SK-N-SH treated with all-trans-retinoic acid at 6 μM for 48 hours (cell line): Measurements from ENCODE around the gene LAMA2.

ENCODE experiments used
- ATAC-seq: fragments of 200-7000 bp; cut with Tn5 transposase; 3 replicates; pipeline ENCODE4 v1.9.1; 2020; ENCODE audit warnings: mild to moderate bottlenecking, moderate library complexity
- ARNTL ChIP-seq: fragments of 450-650 bp; formaldehyde crosslinking; IDR thresholded peaks from 2 replicates; pipeline ENCODE4 v1.5.0; 2020; ENCODE audit warnings: low read depth, mild to moderate bottlenecking, moderate library complexity, borderline replicate concordance
- BACH2 ChIP-seq: fragments of 250-450 bp; sonication (Bioruptor Pico); IDR thresholded peaks from 2 replicates; pipeline ENCODE4 v1.9.0; 2021; ENCODE audit warnings: mild to moderate bottlenecking, borderline replicate concordance
- CREB5 ChIP-seq: fragments of 250-450 bp; sonication (Bioruptor Pico); IDR thresholded peaks from 2 replicates; pipeline ENCODE4 v1.5.1; 2020; ENCODE audit warnings: low read depth, mild to moderate bottlenecking, moderate library complexity
- CSDC2 ChIP-seq: fragments of 250-450 bp; sonication (Bioruptor Pico); IDR thresholded peaks from 2 replicates; pipeline ENCODE4 v1.5.0; 2020; ENCODE audit warnings: mild to moderate bottlenecking, moderate library complexity
- CSRNP3 ChIP-seq: fragments of 250-450 bp; sonication (Bioruptor Pico); IDR thresholded peaks from 2 replicates; pipeline ENCODE4 v1.5.1; 2021; ENCODE audit warnings: mild to moderate bottlenecking, moderate library complexity
- ESRRG ChIP-seq: fragments of 250-450 bp; sonication (Bioruptor Pico); IDR thresholded peaks from 2 replicates; pipeline ENCODE4 v1.6.1; 2021; ENCODE audit warnings: mild to moderate bottlenecking
- GLIS3 ChIP-seq: fragments of 250-450 bp; sonication (Bioruptor Pico); IDR thresholded peaks from 2 replicates; pipeline ENCODE4 v1.5.0; 2020; ENCODE audit warnings: mild to moderate bottlenecking, moderate library complexity
- ISL1 ChIP-seq: fragments of 250-450 bp; sonication (Bioruptor Pico); IDR thresholded peaks from 2 replicates; pipeline ENCODE4 v2.1.2; 2022; ENCODE audit warnings: mild to moderate bottlenecking, moderate library complexity
- OSR1 ChIP-seq: fragments of 250-450 bp; sonication (Bioruptor Pico); IDR thresholded peaks from 2 replicates; pipeline ENCODE4 v1.8.0; 2022; ENCODE audit warnings: moderate library complexity, mild to moderate bottlenecking, inconsistent platforms
- PATZ1 ChIP-seq: fragments of 250-450 bp; sonication (Bioruptor Pico); IDR thresholded peaks from 2 replicates; pipeline ENCODE4 v1.8.0; 2020; ENCODE audit warnings: mild to moderate bottlenecking, moderate library complexity, borderline replicate concordance
- POU6F1 ChIP-seq: fragments of 250-450 bp; sonication (Bioruptor Pico); IDR thresholded peaks from 2 replicates; pipeline ENCODE4 v1.8.0; 2021; ENCODE audit warnings: low read depth, mild to moderate bottlenecking, moderate library complexity, borderline replicate concordance
- PPARA ChIP-seq: fragments of 250-450 bp; sonication (Bioruptor Pico); IDR thresholded peaks from 2 replicates; pipeline ENCODE4 v1.5.0; 2020; ENCODE audit warnings: mild to moderate bottlenecking, borderline replicate concordance
- RARB ChIP-seq: fragments of 250-450 bp; sonication (Bioruptor Pico); IDR thresholded peaks from 2 replicates; pipeline ENCODE4 v1.8.0; 2021; ENCODE audit warnings: mild to moderate bottlenecking, moderate library complexity
- SNAI2 ChIP-seq: fragments of 250-450 bp; sonication (Bioruptor Pico); IDR thresholded peaks from 2 replicates; pipeline ENCODE4 v1.5.0; 2020; ENCODE audit warnings: mild to moderate bottlenecking, moderate library complexity
- TCF4 ChIP-seq: fragments of 250-450 bp; sonication (Bioruptor Pico); IDR thresholded peaks from 2 replicates; pipeline ENCODE4 v1.8.0; 2021; ENCODE audit warnings: mild to moderate bottlenecking, moderate library complexity, borderline replicate concordance
- TOX ChIP-seq: fragments of 250-450 bp; sonication (Bioruptor Pico); IDR thresholded peaks from 2 replicates; pipeline ENCODE4 v1.8.0; 2021; ENCODE audit warnings: mild to moderate bottlenecking, moderate library complexity, borderline replicate concordance
- TSHZ2 ChIP-seq: fragments of 250-450 bp; sonication (Bioruptor Pico); IDR thresholded peaks from 2 replicates; pipeline ENCODE4 v1.5.0; 2020; ENCODE audit warnings: mild to moderate bottlenecking, moderate library complexity
- ZC3H10 ChIP-seq: fragments of 250-450 bp; sonication (Bioruptor Pico); IDR thresholded peaks from 2 replicates; pipeline ENCODE4 v1.5.1; 2021; ENCODE audit warnings: mild to moderate bottlenecking, moderate library complexity
- ZFP3 ChIP-seq: fragments of 250-450 bp; sonication (Bioruptor Pico); IDR thresholded peaks from 2 replicates; pipeline ENCODE4 v1.5.0; 2020; ENCODE audit warnings: mild to moderate bottlenecking, moderate library complexity
- ZFP30 ChIP-seq: fragments of 450-650 bp; formaldehyde crosslinking; IDR thresholded peaks from 2 replicates; pipeline ENCODE4 v1.5.0; 2022; ENCODE audit warnings: mild to moderate bottlenecking, moderate library complexity
- ZNF565 ChIP-seq: fragments of 450-650 bp; formaldehyde crosslinking; conservative IDR thresholded peaks from 2 replicates; pipeline ENCODE4 v1.5.0; 2020; ENCODE audit warnings: low read depth, mild to moderate bottlenecking, moderate library complexity
- ZNF70 ChIP-seq: fragments of 450-650 bp; formaldehyde crosslinking; IDR thresholded peaks from 2 replicates; pipeline ENCODE4 v1.5.0; 2020; ENCODE audit warnings: mild to moderate bottlenecking, moderate library complexity
- ZNF8 ChIP-seq: fragments of 450-650 bp; formaldehyde crosslinking; IDR thresholded peaks from 2 replicates; pipeline ENCODE4 v1.5.0; 2020; ENCODE audit warnings: mild to moderate bottlenecking, moderate library complexity

Gene LAMA2

GRCh38 chr6:128964233-128964755 lies 81.4 kb downstream of the LAMA2 start:
- no peak for ATAC-seq
- no peak for TF ChIP-seq PPARA
- TF ChIP-seq ESRRG (CRISPR knock-in tag): no peak
- TF ChIP-seq ZNF8: no peak
- TF ChIP-seq BACH2 (CRISPR knock-in tag): no peak
- no peak for TF ChIP-seq ZNF70 (CRISPR knock-in tag)
- TF ChIP-seq ARNTL (CRISPR knock-in tag): no peak
- TF ChIP-seq GLIS3: no peak
- TF ChIP-seq ISL1 (CRISPR knock-in tag): no peak
- no peak for TF ChIP-seq ZNF565
- TF ChIP-seq SNAI2 (CRISPR knock-in tag): no peak
- TF ChIP-seq ZFP3 (CRISPR knock-in tag): no peak
- no peak for TF ChIP-seq ZC3H10 (CRISPR knock-in tag)
- no peak for TF ChIP-seq POU6F1 (CRISPR knock-in tag)
- no peak for TF ChIP-seq TOX (CRISPR knock-in tag)
- no peak for TF ChIP-seq CREB5 (CRISPR knock-in tag)
- TF ChIP-seq CSDC2 (CRISPR knock-in tag): no peak
- no peak for TF ChIP-seq PATZ1 (CRISPR knock-in tag)
- no peak for TF ChIP-seq RARB (CRISPR knock-in tag)
- TF ChIP-seq ZFP30 (CRISPR knock-in tag): no peak

GRCh38 chr6:128964771-128965170 lies 81.8 kb downstream of the LAMA2 start:
- no peak for ATAC-seq
- TF ChIP-seq ZFP30 (CRISPR knock-in tag) (no peak), ZNF70 (CRISPR knock-in tag) (no peak), SNAI2 (CRISPR knock-in tag) (no peak), ZNF565 (no peak), ISL1 (CRISPR knock-in tag) (no peak), PPARA (no peak), ZFP3 (CRISPR knock-in tag) (no peak), TSHZ2 (CRISPR knock-in tag) (no peak), ESRRG (CRISPR knock-in tag) (no peak), CSRNP3 (CRISPR knock-in tag) (no peak), PATZ1 (CRISPR knock-in tag) (no peak), TCF4 (CRISPR knock-in tag) (no peak), RARB (CRISPR knock-in tag) (no peak), OSR1 (CRISPR knock-in tag) (no peak), CSDC2 (CRISPR knock-in tag) (no peak), POU6F1 (CRISPR knock-in tag) (no peak), ARNTL (CRISPR knock-in tag) (no peak), ZC3H10 (CRISPR knock-in tag) (no peak), TOX (CRISPR knock-in tag) (no peak)
